ENCODE measurements around the gene KRTAP15-1. TPM values are rescaled to one million over a fixed set of nuclear protein-coding genes. Genes with fewer than 3 reads are reported as not detected.

The KRTAP15-1 gene, protein sequence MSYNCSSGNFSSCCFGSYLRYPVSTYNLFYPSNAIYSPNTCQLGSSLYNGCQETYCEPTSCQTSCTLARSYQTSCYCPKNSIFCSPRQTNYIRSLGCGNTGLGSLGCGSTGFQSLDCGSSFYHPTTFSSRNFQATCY
- total RNA-seq (2021; ENCODE audit: unreplicated experiment) (not detected), Bru-seq, nascent RNA (not detected), BruChase-seq, experiment 1, labeled RNA remaining after a 6-hour chase (not detected), BruChase-seq, experiment 2, labeled RNA remaining after a 2-hour chase (not detected)
- not detected in 2 replicates for polyA plus RNA-seq (2012)
- long read RNA-seq: 0 reads

DNA sequence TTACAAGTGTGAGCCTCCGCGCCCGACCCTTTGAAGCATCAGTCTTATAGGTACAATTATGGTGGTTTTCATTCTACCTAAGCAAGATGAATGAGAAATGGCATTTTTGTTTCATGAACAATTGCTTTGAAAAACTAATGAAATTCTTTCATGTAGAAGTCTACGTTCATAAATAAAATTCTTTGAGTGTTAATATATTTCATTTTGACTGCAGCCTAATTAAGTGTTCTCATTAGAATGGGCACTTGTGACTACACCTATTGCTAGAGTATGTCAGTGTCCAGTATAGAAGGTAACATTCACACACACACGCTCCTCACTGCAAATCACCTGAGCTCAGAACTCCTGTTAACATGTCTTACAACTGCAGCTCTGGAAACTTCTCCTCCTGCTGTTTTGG is at the start of gene KRTAP15-1:
Gene KRTAP15-1, plus strand, starts transcription at position 301 of the 400 bp plus-strand sequence. Its CDS starts 53 bp downstream, at position 354.
- no peak for ATAC-seq
- Histone ChIP-seq H3K4me1 (ENCODE audit: control insufficient read depth in 1 of 2, insufficient read depth in 2 of 2, low read length in 2 of 2) (no peaks in the 10 kb centered on the region), H3K36me3 (ENCODE audit: control insufficient read depth in 1 of 2, insufficient read depth in 2 of 2, low read length in 2 of 2) (no peaks in the 10 kb centered on the region), H2AFZ (ENCODE audit: low read depth, low read length, poor library complexity, severe bottlenecking) (no peak within 1 kb of the TSS), H4K20me1 (ENCODE audit: insufficient read depth) (no peaks in the 10 kb centered on the region), H3K27me3 (ENCODE audit: insufficient read depth, low read length) (no peaks in the 10 kb centered on the region), H3K27ac (ENCODE audit: low read depth, low read length) (no peak within 1 kb of the TSS), H3K9me3 (ENCODE audit: control insufficient read depth in 1 of 2, insufficient read depth in 1 of 2, low read depth in 1 of 2, low read length in 2 of 2) (peaks cover 20 to 22% of the 10 kb centered on the region in 2 experiments; a peak in 2 of 4 replicates), H3K9ac (ENCODE audit: low read length) (no peak within 1 kb of the TSS), H3K4me3 (replicated peaks in 1 of 2; ENCODE audit: low read depth in 1 of 2, low read length in 2 of 2) (no peak within 1 kb of the TSS), H3K4me2 (ENCODE audit: low read length) (no peak within 1 kb of the TSS), H3K9me2 (ENCODE audit: insufficient read depth) (no peaks in the 10 kb centered on the region), H3K79me2 (ENCODE audit: insufficient read depth, low read length) (no peaks in the 10 kb centered on the region)
- TF ChIP-seq, protein P1, sequence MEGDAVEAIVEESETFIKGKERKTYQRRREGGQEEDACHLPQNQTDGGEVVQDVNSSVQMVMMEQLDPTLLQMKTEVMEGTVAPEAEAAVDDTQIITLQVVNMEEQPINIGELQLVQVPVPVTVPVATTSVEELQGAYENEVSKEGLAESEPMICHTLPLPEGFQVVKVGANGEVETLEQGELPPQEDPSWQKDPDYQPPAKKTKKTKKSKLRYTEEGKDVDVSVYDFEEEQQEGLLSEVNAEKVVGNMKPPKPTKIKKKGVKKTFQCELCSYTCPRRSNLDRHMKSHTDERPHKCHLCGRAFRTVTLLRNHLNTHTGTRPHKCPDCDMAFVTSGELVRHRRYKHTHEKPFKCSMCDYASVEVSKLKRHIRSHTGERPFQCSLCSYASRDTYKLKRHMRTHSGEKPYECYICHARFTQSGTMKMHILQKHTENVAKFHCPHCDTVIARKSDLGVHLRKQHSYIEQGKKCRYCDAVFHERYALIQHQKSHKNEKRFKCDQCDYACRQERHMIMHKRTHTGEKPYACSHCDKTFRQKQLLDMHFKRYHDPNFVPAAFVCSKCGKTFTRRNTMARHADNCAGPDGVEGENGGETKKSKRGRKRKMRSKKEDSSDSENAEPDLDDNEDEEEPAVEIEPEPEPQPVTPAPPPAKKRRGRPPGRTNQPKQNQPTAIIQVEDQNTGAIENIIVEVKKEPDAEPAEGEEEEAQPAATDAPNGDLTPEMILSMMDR (IDR thresholded peaks at IDR 0.05 in 2 of 3, conservative IDR thresholded peaks at IDR 0.05 in 1 of 3; ENCODE audit: borderline replicate concordance in 1 of 3, insufficient read depth in 1 of 3, low read depth in 2 of 3, low read length in 2 of 3): no peak
- no peak for TF ChIP-seq POLR2A (IDR thresholded peaks at IDR 0.05; ENCODE audit: borderline replicate concordance, extremely low read depth, insufficient read depth, insufficient read length)
- TF ChIP-seq, protein P2, sequence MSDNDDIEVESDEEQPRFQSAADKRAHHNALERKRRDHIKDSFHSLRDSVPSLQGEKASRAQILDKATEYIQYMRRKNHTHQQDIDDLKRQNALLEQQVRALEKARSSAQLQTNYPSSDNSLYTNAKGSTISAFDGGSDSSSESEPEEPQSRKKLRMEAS (IDR thresholded peaks at IDR 0.05): no peak
- no peak for TF ChIP-seq ZFX (IDR thresholded peaks at IDR 0.05)
- TF ChIP-seq SIN3A (IDR thresholded peaks at IDR 0.05; ENCODE audit: low read depth): no peak
- no peak for DNase-seq (ENCODE audit: low read depth, low spot score)
- ChIA-PET RAD21 (ENCODE audit: low non-redundant PET in 1 of 2, low total read pairs in 2 of 2, uncharacterized antibody in 2 of 2, unreplicated experiment in 2 of 2) (no interaction called here), POLR2A (no interaction called here), CTCF (no interaction called here)
- intact Hi-C loops (cut with micrococcal nuclease): no loop called here
- no TSS peak for BruUV-seq (replicated peaks)

DNA sequence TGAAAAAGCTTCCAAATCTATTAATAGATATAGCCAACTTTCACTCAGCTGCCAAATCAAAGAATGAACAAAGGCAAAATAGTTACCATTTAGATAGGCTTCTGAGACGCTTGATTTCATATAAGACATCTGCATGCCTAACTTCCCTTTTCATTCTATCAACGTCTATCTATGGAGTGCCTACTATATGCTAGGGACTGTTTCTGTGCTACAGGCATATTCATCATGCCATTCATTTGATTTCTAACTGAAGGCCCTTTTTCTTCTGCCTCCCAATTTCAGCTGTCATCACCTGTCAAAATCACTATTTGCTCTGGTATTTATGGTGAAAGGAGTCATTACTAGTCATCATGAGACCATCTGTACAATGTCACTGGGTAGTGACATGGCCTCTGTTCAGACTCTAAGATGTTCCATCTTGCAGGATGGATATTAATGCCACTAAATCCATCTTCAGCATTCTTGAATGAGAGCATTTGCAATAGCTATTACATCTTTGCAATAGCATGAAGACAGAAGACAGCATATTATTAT is 48.5 kb upstream of the KRTAP15-1 start:
- POLR2A ChIA-PET: no interaction called here
- Histone ChIP-seq H3K27ac (ENCODE audit: low read depth, low read length) (no peak overlapping the region), H3K4me3 (replicated peaks in 1 of 2; ENCODE audit: low read depth in 1 of 2, low read length in 2 of 2) (no peak overlapping the region), H3K9me3 (ENCODE audit: control insufficient read depth in 1 of 2, insufficient read depth in 1 of 2, low read depth in 1 of 2, low read length in 2 of 2) (peaks cover 7 to 21% of the 10 kb centered on the region in 2 experiments; a peak in 2 of 4 replicates), H3K9me2 (ENCODE audit: insufficient read depth) (no peaks in the 10 kb centered on the region), H3K79me2 (ENCODE audit: insufficient read depth, low read length) (no peaks in the 10 kb centered on the region), H3K27me3 (ENCODE audit: insufficient read depth, low read length) (no peaks in the 10 kb centered on the region), H4K20me1 (ENCODE audit: insufficient read depth) (no peaks in the 10 kb centered on the region), H2AFZ (ENCODE audit: low read depth, low read length, poor library complexity, severe bottlenecking) (no peak overlapping the region), H3K4me1 (ENCODE audit: control insufficient read depth in 1 of 2, insufficient read depth in 2 of 2, low read length in 2 of 2) (no peaks in the 10 kb centered on the region), H3K36me3 (ENCODE audit: control insufficient read depth in 1 of 2, insufficient read depth in 2 of 2, low read length in 2 of 2) (no peaks in the 10 kb centered on the region), H3K9ac (ENCODE audit: low read length) (no peak overlapping the region), H3K4me2 (ENCODE audit: low read length) (no peak overlapping the region)
- no peak for DNase-seq (ENCODE audit: low read depth, low spot score)
- RAD21 ChIA-PET (ENCODE audit: low non-redundant PET in 1 of 2, low total read pairs in 2 of 2, uncharacterized antibody in 2 of 2, unreplicated experiment in 2 of 2): no interaction called here
- no TSS peak for BruUV-seq (replicated peaks)
- intact Hi-C loops (cut with micrococcal nuclease): no loop called here
- ATAC-seq: no peak
- CTCF ChIA-PET: no interaction called here
- no peak for TF ChIP-seq POLR2AphosphoS5 (IDR thresholded peaks at IDR 0.05; ENCODE audit: low read depth, low read length)
- no peak for TF ChIP-seq ZNF274 (IDR thresholded peaks at IDR 0.05; ENCODE audit: low read depth, low read length)
- TF ChIP-seq, protein P3, sequence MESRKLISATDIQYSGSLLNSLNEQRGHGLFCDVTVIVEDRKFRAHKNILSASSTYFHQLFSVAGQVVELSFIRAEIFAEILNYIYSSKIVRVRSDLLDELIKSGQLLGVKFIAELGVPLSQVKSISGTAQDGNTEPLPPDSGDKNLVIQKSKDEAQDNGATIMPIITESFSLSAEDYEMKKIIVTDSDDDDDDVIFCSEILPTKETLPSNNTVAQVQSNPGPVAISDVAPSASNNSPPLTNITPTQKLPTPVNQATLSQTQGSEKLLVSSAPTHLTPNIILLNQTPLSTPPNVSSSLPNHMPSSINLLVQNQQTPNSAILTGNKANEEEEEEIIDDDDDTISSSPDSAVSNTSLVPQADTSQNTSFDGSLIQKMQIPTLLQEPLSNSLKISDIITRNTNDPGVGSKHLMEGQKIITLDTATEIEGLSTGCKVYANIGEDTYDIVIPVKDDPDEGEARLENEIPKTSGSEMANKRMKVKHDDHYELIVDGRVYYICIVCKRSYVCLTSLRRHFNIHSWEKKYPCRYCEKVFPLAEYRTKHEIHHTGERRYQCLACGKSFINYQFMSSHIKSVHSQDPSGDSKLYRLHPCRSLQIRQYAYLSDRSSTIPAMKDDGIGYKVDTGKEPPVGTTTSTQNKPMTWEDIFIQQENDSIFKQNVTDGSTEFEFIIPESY (IDR thresholded peaks at IDR 0.05; ENCODE audit: extremely low read depth, insufficient replicate concordance, low read length): no peak
- TF ChIP-seq CEBPB (IDR thresholded peaks at IDR 0.05; ENCODE audit: low read depth): no peak
- TF ChIP-seq, protein P1 (IDR thresholded peaks at IDR 0.05 in 2 of 3, conservative IDR thresholded peaks at IDR 0.05 in 1 of 3; ENCODE audit: borderline replicate concordance in 1 of 3, insufficient read depth in 1 of 3, low read depth in 2 of 3, low read length in 2 of 3): no peak
- TF ChIP-seq FOSL1 (IDR thresholded peaks at IDR 0.05; ENCODE audit: low read depth): no peak
- no peak for TF ChIP-seq POLR2A (IDR thresholded peaks at IDR 0.05; ENCODE audit: borderline replicate concordance, extremely low read depth, insufficient read depth, insufficient read length)
- TF ChIP-seq, protein P2 (IDR thresholded peaks at IDR 0.05): no peak
